H1 (cell line): ENCODE measurements around the gene AKIRIN2. TPM values are rescaled to one million over a fixed set of nuclear protein-coding genes. Genes with fewer than 3 reads are reported as not detected.

Experiments used
- CTCF ChIA-PET: fragments of 300-600 bp; sonication (Branson Sonifier 250); formaldehyde crosslinking; loops from one replicate; lab custom pipeline; 2021; ENCODE audit not compliant: partially characterized antibody; lab: Charles Lee
- POLR2A ChIA-PET: fragments of 300-600 bp; sonication (Branson Sonifier 250); formaldehyde crosslinking; loops from one replicate; lab custom pipeline; 2021; ENCODE audit warnings: inconsistent platforms; ENCODE audit not compliant: partially characterized antibody; lab: Charles Lee
- DNase-seq, 2 experiments: peaks; one replicate each; pipeline versions ENCODE4 v3.0.0 to v3.0.0-alpha.2; 2010 to 2022; ENCODE audit warnings: low spot score in 2 of 2, low read depth in 1 of 2, mixed read lengths in 1 of 2
- FAIRE-seq: peaks from 2 replicates; lab custom pipeline; 2011; peaks lifted over from hg19 to GRCh38; lab: Jason Lieb, UNC
- H2AFZ ChIP-seq: 2 replicates; pipeline ENCODE4 v1.8.1; 2012; ENCODE audit warnings: low read length, inconsistent platforms
- H2AK5ac ChIP-seq: 2 replicates; pipeline ENCODE4 v1.6.1; 2013; ENCODE audit warnings: low read depth, low read length
- H2BK120ac ChIP-seq: replicated peaks from 2 replicates; pipeline ENCODE3; 2013; ENCODE audit warnings: low read depth, low read length, inconsistent platforms
- H2BK12ac ChIP-seq: 2 replicates; pipeline ENCODE4 v1.6.1; 2013; ENCODE audit warnings: low read depth, low read length
- H2BK15ac ChIP-seq: 2 replicates; pipeline ENCODE4 v1.6.1; 2013; ENCODE audit warnings: low read length
- H2BK20ac ChIP-seq: 2 replicates; pipeline ENCODE4 v1.6.1; 2013; ENCODE audit warnings: low read length
- H2BK5ac ChIP-seq: 2 replicates; pipeline ENCODE4 v1.6.1; 2013; ENCODE audit warnings: low read depth, low read length
- H3K14ac ChIP-seq: 2 replicates; pipeline ENCODE4 v1.6.1; 2013; ENCODE audit warnings: inconsistent platforms; ENCODE audit not compliant: insufficient read length
- H3K18ac ChIP-seq: 2 replicates; pipeline ENCODE4 v1.6.1; 2013; ENCODE audit warnings: low read length; ENCODE audit errors: extremely low read depth
- H3K23ac ChIP-seq: 2 replicates; pipeline ENCODE4 v1.6.1; 2013; ENCODE audit warnings: inconsistent platforms; ENCODE audit not compliant: insufficient read length
- H3K23me2 ChIP-seq: 2 replicates; pipeline ENCODE4 v1.6.1; 2013; ENCODE audit warnings: low read depth, low read length
- H3K27ac ChIP-seq: 2 replicates; pipeline ENCODE4 v1.6.1; 2011; ENCODE audit warnings: low read depth, low read length, inconsistent platforms
- H3K27me3 ChIP-seq, 4 experiments: replicated peaks in 1 of 4; 1 replicate in 1 of 4; 2 replicates in 3 of 4; pipeline versions ENCODE4 v1.6.1 to v1.8.1; 2011 to 2013; ENCODE audit warnings: low read length in 3 of 4, mild to moderate bottlenecking in 3 of 4, inconsistent platforms in 2 of 4, mixed read lengths in 2 of 4, moderate library complexity in 1 of 4; ENCODE audit not compliant: control insufficient read depth in 3 of 4, insufficient read depth in 3 of 4; ENCODE audit errors: extremely low read depth in 1 of 4
- H3K36me3 ChIP-seq, 4 experiments: 2 replicates each; pipeline versions ENCODE4 v1.6.1 to v1.8.1; 2011 to 2013; ENCODE audit warnings: mild to moderate bottlenecking in 4 of 4, low read length in 3 of 4, moderate library complexity in 2 of 4, control low read depth in 1 of 4, inconsistent platforms in 1 of 4; ENCODE audit not compliant: insufficient read depth in 4 of 4, control insufficient read depth in 2 of 4
- H3K4ac ChIP-seq: replicated peaks from 2 replicates; pipeline ENCODE3; 2013; ENCODE audit warnings: low read length, low read depth, mixed read lengths, inconsistent platforms; ENCODE audit not compliant: insufficient read length
- H3K4me1 ChIP-seq, 4 experiments: replicated peaks in 1 of 4; 1 replicate in 1 of 4; 2 replicates in 3 of 4; pipeline versions ENCODE4 v1.6.1 to v1.8.1; 2011 to 2013; ENCODE audit warnings: low read length in 3 of 4, inconsistent platforms in 2 of 4, mixed read lengths in 1 of 4; ENCODE audit not compliant: insufficient read depth in 4 of 4, control insufficient read depth in 3 of 4
- H3K4me2 ChIP-seq, 2 experiments: 2 replicates each; pipeline versions ENCODE4 v1.6.1 to v1.8.1; 2011 to 2013; ENCODE audit warnings: low read depth in 2 of 2, low read length in 2 of 2, control low read depth in 1 of 2, inconsistent platforms in 1 of 2, mild to moderate bottlenecking in 1 of 2; ENCODE audit not compliant: insufficient read depth in 1 of 2
- H3K4me3 ChIP-seq, 4 experiments: fragments of 200-600, 300-600 bp in 1 of 4; sonication (generic), shearing (Covaris generic), sonication (Bioruptor Twin) in 1 of 4; 2 replicates each; pipeline versions ENCODE4 v1.5.1 to v1.8.1; 2011 to 2016; ENCODE audit warnings: low read length in 4 of 4, low read depth in 3 of 4, control low read depth in 2 of 4, inconsistent platforms in 2 of 4, mild to moderate bottlenecking in 2 of 4, mixed read lengths in 1 of 4, moderate library complexity in 1 of 4; ENCODE audit not compliant: insufficient read depth in 2 of 4; ENCODE audit errors: extremely low read depth in 1 of 4
- H3K56ac ChIP-seq: replicated peaks from 2 replicates; pipeline ENCODE3; 2013; ENCODE audit warnings: low read depth, mild to moderate bottlenecking, mixed read lengths, low read length, inconsistent platforms; ENCODE audit not compliant: insufficient read length
- H3K79me1 ChIP-seq: 2 replicates; pipeline ENCODE4 v1.6.1; 2013; ENCODE audit warnings: low read depth, low read length, control low read depth
- H3K79me2 ChIP-seq, 2 experiments: 2 replicates each; pipeline versions ENCODE4 v1.6.1 to v1.8.1; 2012 to 2013; ENCODE audit warnings: low read length in 2 of 2, mild to moderate bottlenecking in 2 of 2, inconsistent platforms in 1 of 2; ENCODE audit not compliant: insufficient read depth in 2 of 2, control insufficient read depth in 1 of 2
- H3K9ac ChIP-seq, 4 experiments: replicated peaks in 1 of 4; 1 replicate in 1 of 4; 2 replicates in 3 of 4; pipeline versions ENCODE4 v1.6.1 to v1.8.1; 2011 to 2013; ENCODE audit warnings: low read depth in 3 of 4, low read length in 3 of 4, control low read depth in 2 of 4, mild to moderate bottlenecking in 2 of 4, moderate library complexity in 2 of 4, inconsistent platforms in 1 of 4; ENCODE audit errors: extremely low read depth in 1 of 4
- H3K9me3 ChIP-seq, 2 experiments: 2 replicates each; pipeline versions ENCODE4 v1.6.1 to v1.8.1; 2012 to 2013; ENCODE audit warnings: mild to moderate bottlenecking in 2 of 2, moderate library complexity in 2 of 2, control low read depth in 1 of 2, inconsistent platforms in 1 of 2, low read depth in 1 of 2, low read length in 1 of 2, mixed read lengths in 1 of 2; ENCODE audit not compliant: insufficient read depth in 2 of 2
- H4K20me1 ChIP-seq, 2 experiments: replicated peaks in 1 of 2; 2 replicates each; pipeline versions ENCODE3 to v1.8.1; 2011 to 2013; ENCODE audit warnings: inconsistent platforms in 2 of 2, low read length in 2 of 2, mild to moderate bottlenecking in 1 of 2; ENCODE audit not compliant: insufficient read depth in 2 of 2, control insufficient read depth in 1 of 2
- H4K5ac ChIP-seq: 2 replicates; pipeline ENCODE4 v1.6.1; 2013; ENCODE audit warnings: low read length, low read depth, mixed read lengths, inconsistent platforms; ENCODE audit not compliant: insufficient read length
- H4K8ac ChIP-seq: 2 replicates; pipeline ENCODE4 v1.8.0; 2013; ENCODE audit warnings: mild to moderate bottlenecking, moderate library complexity, low read length, inconsistent platforms; ENCODE audit not compliant: insufficient read depth; ENCODE audit errors: extremely low read depth
- H4K91ac ChIP-seq: replicated peaks from 2 replicates; pipeline ENCODE3; 2013; ENCODE audit warnings: low read length, mixed read lengths, inconsistent platforms; ENCODE audit not compliant: insufficient read length
- CEBPB ChIP-seq: IDR thresholded peaks from 2 replicates; pipeline ENCODE4 v1.6.1; 2012; ENCODE audit warnings: low read depth, low read length
- WGBS, 2 experiments: shearing (Covaris generic) in 1 of 2; methylation state at CpG; one replicate each; pipeline versions ENCODE4 v1.1.6 to v1.1.7; 2013 to 2015; ENCODE audit warnings: low lambda C conversion rate in 2 of 2, mixed read lengths in 2 of 2, inconsistent platforms in 1 of 2, low coverage in 1 of 2, missing lambda C conversion rate in 1 of 2; ENCODE audit not compliant: insufficient replicate concordance in 2 of 2, insufficient coverage in 1 of 2, insufficient read length in 1 of 2; ENCODE audit errors: extremely low coverage in 1 of 2, missing lambda C conversion rate in 1 of 2; 5-methylcytosine and 5-hydroxymethylcytosine counted together
- polyA plus RNA-seq, 7 experiments: library from polyadenylated mRNA; depleted of rRNA in 3 of 7; stranded (reverse) in 5 of 7; unstranded in 2 of 7; fragments of >200 nt in 5 of 7; fragments of 200-250 nt in 2 of 7; gene quantifications; 1 replicate in 5 of 7; 2 replicates in 1 of 7; 4 replicates in 1 of 7; pipeline versions ENCODE4 v1.2.1 to v1.2.3, GENCODE V29; 2011 to 2013; ENCODE audit warnings: missing spikeins in 2 of 7, mixed read lengths in 2 of 7
- total RNA-seq: library from RNA; stranded (reverse); fragmentation: NEBNext Ultra II Directional; extraction: Animal tissue kit (Norgen Biotek cat#: 25700); gene quantifications from 2 replicates; pipeline ENCODE4 v1.2.1, GENCODE V29; 2021

AKIRIN2 gene
- total and polyA plus RNA-seq, 2 of the 8 experiments (the other 6 are each of a cell fraction or from before 2014, with no cell fraction given): 35.6 to 75.3 TPM

DNA sequence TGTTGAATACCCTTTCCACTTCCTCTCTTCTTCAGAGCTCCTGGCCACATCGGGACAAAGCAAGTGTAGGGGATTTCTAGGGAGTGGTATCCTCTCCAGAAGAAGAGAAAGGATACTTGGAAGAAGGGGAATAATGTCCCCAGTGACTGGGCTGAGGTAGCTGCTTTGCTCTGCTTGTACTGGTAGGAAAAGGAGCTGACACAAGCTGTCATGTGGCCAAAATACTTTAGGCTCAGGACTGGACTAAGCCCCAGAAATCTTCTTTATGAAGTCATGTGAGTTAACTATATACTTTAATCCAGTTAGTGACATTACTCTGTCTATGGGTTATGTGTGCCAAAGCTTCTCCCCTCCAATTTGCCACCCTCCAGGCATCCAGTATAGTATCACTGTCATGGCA is 40.5 kb downstream of the AKIRIN2 start:
- Histone ChIP-seq H3K4me1 (no peaks in the 10 kb centered on the region), H3K36me3 (peaks cover 0 to 54% (median 19%) of the 10 kb centered on the region in 4 experiments; a peak in 7 of 8 replicates), H4K5ac (no peak overlapping the region), H3K56ac (no peak overlapping the region), H2AFZ (no peak overlapping the region), H3K27me3 (no peaks in the 10 kb centered on the region), H3K4me3 (no peak overlapping the region), H3K18ac (no peak overlapping the region), H4K91ac (no peak overlapping the region), H3K79me2 (no peaks in the 10 kb centered on the region), H4K20me1 (no peaks in the 10 kb centered on the region), H3K9ac (no peak overlapping the region), H3K27ac (no peak overlapping the region), H2BK5ac (no peak overlapping the region), H3K79me1 (no peaks in the 10 kb centered on the region), H3K9me3 (no peaks in the 10 kb centered on the region), H2BK20ac (no peak overlapping the region), H3K23ac (no peak overlapping the region), H4K8ac (no peak overlapping the region), H3K4me2 (no peak overlapping the region), H3K4ac (no peak overlapping the region), H2BK12ac (no peak overlapping the region), H3K14ac (no peak overlapping the region), H2BK120ac (no peak overlapping the region), H2AK5ac (no peak overlapping the region), H2BK15ac (no peak overlapping the region), H3K23me2 (no peaks in the 10 kb centered on the region)
- no peak for TF ChIP-seq CEBPB
- CTCF ChIA-PET: no interaction called here
- DNase-seq (no peak), FAIRE-seq (no peak)
- POLR2A ChIA-PET: interaction anchor here (0.8 kb wide), 1 partner anchor 9 kb away, joined by 3 read pairs; no protein-coding TSS in a partner anchor
- WGBS, 2 experiments: 88% methylated on average over 1 of the region's 1 CpG; no CpG with 5 or more reads in 1 of the 2 experiments
